22Rv1 (cell line): ENCODE data around the gene ZPR1.

ENCODE experiments used
- CTCF ChIP-seq: fragments of 450-650 bp; IDR thresholded peaks from 2 replicates; pipeline ENCODE4 v1.5.1; 2017; ENCODE audit warnings: mild to moderate bottlenecking
- ZFX ChIP-seq: fragments of 450-650 bp; IDR thresholded peaks from 2 replicates; pipeline ENCODE4 v1.6.1; 2017; ENCODE audit warnings: antibody characterized with exemption, borderline replicate concordance

GRCh38 chr11:116732271-116733042 lies 55.4 kb downstream of the ZPR1 start:
- TF ChIP-seq CTCF (peak; percentile 91), ZFX (no peak)
